Fibroblast of skin of back (primary cell): ENCODE results near the gene HMGN1.

Experiments
- DNase-seq: peaks from one replicate; pipeline ENCODE4 v3.0.0-alpha.2; 2013

The HMGN1 gene

DNA sequence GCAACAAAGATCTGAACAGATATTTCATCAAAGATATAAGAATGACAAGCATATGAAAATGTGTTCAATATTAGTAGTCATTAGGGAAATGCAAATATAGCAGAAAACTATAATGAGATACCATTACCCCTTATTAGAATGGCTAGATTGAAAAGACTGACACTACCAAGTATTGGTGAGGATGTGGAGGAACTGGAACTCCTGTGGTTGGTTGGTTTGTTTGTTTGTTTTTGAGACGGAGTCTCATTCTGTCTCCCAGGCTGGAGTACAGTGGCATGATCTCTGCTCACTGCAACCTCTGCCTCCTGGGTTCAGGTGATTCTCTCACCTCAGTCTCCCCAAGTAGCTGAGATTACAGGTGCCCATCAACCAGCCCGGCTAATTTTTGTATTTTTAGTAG lies 18.9 kb upstream of the HMGN1 start:
- DNase-seq = no peak

DNA sequence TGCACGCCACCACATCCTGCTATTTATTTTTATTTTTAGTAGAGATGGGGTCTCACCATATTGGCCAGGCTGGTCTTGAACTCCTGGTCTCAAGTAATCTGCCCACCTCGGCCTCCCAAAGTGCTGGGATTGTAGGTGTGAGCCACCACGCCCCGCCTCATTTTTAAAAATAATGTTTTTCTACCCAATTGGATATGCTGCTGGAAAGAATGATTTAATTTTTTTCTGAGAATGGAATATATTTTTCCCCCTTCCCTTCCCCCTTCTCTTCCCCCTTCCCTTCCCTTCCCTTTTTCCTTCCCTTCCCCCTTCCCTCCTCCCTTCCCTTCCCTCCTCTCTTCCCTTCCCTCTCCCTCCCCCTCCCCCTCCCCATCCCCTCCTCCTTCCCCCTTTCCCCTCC lies 17.7 kb upstream of the HMGN1 start:
- DNase-seq = no peak

DNA sequence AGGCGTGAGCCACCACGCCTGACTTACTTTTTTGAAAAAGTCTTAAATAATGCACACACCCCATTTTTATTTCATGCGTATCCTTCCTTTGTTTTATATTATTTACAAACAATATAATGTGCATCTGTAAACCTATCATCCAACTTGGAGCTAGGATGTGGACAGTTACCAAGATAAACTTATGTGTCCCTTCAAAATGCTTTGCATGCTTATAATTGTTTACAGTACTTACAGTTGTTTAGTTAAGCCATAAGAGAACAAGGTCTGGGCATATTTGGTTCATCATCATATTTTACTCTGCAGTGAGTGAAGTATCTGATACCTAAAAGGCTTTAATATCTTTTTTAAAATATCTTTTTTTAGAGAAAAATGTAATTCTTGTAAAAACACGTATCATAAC lies 16.1 kb upstream of the HMGN1 start:
- DNase-seq = no peak

DNA sequence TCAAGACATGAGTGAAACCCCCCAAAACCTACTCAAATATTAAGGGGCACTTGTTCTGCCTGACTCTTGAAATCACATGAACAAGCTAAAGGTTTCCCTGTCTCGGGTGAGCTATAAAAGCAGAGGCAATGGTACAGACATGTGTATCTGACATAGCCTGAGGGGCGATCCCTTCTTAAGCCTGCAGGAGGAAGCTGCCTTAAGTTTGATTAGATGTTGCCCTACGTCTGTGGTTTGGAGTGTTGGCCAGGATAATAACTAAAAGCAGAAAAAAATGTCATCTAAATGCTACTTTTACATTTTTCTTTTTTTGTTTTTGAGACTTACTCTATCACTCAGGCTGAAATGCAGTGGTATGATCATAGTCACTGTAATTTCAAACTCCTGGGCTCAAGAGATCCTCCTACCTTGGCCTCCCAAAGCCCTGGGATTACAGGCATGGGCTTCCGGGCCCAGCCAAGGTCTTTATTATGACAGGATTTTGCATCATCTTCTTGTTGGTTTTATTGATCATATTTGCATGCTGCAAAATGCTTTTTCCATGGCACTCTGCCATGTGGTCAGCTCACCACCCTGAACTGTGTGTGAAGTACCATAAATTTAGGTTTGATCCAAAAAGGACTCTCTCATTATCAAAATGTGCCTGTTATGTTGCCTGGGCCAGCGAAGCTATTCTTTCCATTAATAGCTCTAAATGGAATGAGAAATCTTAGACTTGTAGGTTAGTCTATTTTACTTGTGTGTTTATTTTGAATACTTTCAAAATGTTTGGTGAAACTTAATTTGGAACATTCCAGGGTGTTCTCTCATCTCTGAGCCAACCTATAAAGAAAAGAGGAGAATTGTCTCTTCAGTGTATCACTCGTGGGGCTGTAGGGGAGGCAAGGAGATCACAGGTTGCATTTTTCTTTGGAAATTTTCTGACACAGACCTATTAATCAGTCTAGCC lies 15.0 kb upstream of the HMGN1 start:
- DNase-seq = no peak

DNA sequence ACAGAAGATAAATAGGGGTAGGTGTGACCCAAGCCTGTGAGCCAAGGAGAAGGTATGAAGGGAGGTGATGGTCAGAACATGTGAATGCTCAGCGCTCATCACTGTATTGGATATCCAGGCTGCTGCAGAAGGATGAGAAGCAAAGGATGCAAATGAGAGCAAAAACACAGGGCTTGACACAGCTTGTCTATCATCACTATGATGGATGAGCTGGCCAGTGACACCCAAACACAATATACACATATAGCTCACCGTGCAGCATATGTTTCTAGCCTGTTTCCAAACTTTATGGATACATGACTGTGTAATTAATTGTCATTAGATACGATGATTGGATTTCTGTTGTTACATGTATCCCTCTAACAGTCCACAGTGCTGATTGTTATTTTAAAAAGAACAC lies 13.8 kb upstream of the HMGN1 start:
- no peak for DNase-seq

DNA sequence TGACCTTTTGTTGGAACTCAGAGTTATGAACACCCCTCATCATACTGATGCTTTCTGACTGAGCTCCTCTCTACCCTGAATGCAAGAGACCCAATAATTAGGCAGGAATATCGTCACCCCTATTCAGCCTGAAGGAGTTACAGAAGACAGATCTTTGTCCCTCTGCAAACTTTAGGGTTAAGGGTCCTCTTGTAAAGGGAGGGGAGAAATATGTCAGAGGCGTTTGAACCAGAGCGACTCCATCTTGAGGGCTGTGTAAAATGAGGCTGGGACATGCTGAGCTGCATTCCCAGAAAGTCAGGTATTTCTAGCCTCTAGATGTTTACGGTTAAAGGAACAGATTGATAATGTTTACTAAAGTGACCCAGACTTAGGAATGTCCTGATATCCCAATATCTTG lies 10.5 kb upstream of the HMGN1 start:
- DNase-seq = no peak

DNA sequence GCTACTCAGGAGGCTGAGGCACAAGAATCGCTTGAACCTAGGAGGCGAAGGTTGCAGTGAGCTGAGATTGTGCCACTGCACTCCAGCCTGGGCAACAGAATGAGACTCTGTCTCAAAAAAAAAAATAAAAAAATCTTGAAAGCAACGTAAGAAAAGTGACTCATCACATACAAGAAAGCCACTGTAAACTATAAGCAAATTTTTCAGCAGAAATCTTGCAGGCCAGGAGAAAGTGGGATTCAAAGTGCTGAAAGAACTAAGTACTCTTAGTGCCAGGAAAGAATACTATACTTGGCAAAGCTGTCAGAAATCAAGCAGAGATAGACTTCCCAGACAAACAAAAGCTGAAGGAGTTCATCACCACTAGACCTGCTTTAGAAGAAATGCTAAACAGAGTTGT lies 4.4 kb upstream of the HMGN1 start:
- DNase-seq = no peak

DNA sequence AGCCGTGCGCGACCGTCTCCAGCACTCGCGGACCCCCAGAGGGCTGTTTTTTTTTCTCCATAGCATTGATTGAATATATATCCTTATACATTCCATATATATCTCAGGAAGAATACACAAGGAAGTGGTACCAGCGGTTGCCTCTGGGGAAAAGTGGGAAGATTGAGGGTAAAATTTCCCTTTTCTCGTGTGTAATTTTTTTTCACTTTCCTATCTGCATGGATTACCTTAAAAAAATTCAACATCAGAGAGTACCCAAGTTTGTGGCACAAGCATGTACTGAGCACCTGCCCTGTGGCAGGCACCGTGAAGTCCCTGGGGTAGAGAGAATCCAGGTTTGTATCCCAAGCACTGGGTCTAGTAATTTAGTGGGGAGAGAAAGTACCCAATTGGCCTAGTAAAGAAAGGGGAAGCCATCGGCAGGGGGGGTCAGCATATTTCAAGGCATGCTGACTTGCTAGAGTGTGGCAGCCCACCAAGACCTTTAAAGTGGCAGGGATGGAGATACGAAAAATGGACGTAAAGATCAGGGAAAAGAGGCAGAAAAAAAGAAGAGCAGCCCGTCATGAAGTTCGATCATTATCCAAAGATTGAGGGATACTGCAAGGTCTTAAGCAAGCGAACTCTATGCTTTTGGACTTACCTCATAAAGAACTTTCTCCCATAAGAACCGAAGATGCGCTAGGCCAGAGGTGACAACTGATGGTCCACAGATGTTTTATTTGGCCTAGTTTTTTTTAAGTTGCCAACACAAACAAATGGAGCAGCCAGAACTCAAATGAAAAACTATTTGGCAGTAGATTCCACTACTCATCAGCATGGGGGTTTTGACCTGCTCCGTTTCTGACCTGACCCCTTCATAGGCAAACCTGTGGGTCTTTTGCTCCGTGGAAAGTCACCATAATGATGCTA lies 1.5 kb upstream of the HMGN1 start:
- no peak for DNase-seq

DNA sequence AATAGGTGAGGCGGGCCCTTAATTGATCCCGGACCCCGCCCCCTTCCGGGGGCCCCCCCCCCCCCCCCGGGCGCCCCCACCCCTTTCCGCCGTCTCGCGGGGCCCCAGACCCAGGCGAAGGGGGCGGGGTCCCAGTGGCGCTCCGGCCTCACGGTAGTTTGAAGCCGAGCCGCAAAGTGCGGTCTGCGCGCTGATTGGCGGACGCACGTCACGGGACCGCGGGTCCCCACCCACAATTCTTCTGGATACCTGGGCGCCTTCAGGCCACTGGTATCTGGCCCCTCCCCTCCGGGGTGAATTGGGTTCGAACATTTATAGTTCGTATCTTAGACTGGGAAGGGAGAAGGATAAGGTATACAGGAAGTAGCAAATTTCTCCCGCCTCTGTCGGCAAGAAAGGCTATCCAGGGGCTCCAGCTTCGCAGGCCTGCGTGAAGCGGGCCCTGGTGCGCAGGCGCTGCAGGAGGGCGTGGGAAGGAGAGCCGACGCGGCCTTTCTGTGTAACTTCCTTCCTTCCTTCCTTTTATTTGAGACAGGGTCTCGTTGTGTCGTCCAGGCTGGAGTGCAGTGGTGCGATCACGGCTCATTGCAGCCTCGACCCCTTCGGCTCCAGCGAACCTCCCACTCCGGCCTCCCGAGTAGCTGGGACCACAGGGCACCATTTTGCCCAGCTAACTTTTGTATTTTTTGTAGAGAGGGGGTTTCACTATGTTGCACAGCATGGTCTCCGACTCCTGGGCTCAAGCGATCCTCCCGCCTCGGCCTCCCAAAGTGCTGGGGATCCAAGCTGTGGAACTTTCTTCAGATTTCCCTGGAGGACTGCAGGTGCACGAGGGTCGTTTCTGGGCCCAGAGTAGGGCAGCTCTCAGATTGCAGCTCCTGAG lies 564 bp upstream of the HMGN1 start:
- peak; percentile 94 for DNase-seq

DNA sequence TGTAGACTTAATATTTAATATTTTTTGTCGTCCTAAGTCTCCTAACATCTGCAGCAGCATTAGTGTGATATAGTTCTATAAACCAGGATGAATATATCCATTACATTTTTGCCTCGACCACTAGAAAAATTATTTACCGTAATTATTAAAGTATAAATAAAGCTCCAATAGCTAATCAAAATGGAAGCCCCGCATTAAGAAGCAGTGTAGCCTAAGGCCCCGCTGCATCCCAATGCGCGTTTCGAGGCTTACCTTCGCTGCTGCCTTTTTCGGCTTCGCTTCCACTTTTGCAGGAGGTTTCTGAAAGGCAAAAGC lies 891 bp downstream of the HMGN1 start:
- no peak for DNase-seq

DNA sequence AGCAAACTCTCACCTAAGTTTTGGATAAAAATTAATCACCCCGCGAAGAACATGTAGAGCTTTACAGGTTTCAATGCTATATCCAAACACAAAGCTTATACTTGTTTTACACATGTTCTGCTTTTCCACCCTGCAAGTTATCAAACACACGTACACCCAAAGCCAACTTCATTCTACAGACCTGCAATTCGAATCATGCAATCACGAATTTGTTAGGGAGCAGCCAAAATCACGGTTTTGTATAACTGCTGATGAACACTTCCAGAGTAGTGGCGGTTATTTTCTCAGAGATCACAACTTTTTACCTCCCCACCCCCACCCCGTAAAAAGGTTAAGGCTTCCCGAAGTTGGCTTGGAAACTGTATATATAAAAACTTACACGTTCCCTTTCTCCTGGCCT lies 1.4 kb downstream of the HMGN1 start:
- DNase-seq = no peak

DNA sequence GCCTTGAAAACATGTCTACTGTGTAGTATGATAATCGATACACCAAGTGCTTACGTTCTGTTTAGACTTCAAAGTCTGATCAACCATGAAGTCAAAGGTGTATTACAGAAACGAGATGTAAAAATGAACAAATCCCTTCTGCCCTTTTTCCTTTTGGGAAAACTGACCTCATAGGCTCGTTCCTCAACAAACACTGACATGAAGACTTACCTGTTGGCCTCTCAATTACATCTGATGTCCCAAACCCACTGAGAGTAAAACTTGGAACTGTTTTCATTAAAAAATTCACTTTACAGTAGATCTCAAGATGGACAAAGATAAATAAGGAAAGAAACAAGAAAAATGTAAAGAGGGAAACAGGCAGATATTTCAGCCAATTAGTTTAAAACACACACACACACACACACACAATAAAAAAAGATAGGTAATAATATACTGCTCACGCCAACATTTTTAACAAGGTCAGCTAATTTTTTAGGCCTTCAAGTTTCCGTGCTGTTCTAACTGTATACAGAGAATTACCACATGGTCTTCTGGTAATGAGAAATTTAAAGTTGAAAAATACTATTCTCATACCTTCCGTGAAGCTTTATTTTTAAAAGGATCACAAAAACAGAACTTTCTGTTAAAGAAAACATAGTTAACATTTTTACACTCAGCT lies 2.1 kb downstream of the HMGN1 start:
- no peak for DNase-seq

DNA sequence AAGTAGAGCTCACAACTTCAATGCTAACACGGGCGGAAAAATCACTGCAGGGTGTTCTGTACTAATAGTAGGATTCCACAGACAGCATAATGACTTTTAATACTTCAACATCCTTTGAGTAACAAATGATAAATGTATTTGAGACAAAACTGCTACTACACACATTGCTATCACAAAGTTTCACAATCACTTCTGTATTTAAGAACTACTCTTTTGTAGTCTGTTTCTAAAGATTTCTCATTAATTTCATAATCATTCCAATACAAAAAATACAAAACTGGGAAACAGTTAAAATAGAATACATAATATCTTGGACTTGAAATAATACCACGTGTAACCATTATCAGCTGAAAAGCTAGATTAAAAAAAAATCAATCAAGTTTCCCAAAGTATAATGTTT lies 2.7 kb downstream of the HMGN1 start:
- no peak for DNase-seq

DNA sequence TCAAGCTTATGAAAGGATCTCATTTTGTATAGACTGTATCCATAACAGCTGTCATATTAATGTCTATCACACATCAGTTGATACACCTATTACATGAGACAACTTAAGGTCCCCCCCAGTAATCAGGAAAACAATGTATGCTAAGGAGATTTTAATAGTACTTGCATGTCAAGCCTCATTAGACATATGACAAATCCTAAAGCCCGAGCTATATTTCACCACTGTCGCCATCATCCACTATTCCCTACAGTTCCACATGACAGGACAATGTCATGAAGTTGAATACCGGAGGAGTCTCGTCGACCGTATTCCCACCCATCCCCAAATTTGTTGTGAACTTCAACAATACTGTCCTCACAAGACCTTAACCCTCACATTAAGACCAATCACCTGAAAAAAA lies 3.4 kb downstream of the HMGN1 start:
- DNase-seq = no peak

DNA sequence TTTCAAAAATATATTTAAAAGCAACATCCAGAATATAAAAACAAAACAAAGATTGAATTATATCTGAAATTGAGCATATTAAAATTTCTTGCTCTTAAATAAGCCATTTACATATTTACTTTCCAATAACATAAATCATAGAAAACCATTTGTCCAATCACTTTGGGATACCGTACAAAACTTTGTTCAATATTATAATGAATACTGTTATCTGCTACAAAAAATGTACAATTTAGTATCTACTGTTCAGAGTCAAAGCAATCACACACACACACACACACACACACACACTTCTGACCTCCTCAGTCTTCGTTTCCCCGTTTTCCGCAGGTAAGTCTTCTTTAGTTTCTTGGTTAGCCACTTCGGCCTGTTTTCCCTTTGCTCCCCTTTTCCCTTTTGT lies 4.0 kb downstream of the HMGN1 start:
- DNase-seq = no peak

DNA sequence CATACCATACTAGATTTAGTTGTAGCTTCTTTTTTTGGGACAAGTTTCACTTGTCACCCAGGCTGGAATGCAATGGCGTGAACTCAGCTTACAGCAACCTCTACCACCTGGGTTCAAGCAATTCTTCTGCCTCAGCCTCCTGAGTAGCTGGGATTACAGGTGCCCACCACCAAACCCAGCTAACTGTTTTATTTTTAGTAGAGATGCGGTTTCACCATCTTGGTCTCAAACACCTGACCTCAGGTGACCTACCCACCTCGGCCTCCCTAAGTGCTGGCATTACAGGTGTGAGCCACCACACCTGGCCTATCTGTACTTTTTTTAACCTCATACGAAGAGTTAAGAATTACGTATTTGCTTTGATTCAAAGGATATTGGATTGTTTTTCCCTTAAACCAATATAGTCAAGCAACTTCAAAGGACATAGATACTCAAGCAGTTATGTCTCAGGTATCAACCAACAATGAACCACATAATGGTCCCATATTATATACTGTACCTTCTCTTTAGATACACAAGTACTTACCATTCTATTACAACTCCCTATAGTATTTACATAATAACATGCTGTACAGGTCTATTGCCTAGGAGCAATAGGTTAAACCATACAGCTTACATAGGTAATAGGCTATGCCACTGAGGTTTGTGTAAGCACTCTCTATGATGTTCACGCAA lies 7.5 kb downstream of the HMGN1 start:
- DNase-seq = no peak

DNA sequence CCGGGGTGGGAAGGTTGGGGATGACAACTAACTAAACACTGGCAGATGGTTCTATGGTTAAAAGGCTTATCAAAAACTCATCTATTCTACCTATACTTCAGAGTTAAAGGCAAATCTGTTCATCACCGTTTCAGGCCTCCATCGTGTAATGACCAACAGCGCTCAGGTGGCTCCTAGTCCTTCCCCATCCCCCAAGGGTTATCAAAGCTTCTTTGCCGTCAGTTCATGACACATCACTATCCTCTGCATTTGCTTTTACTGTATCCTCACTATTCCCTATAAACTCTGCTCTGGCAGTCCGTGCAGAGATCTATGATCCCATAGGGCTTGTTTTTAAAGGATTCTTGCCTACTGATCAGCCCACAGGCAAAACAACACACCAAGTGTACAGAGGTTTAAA lies 8.2 kb downstream of the HMGN1 start:
- no peak for DNase-seq

DNA sequence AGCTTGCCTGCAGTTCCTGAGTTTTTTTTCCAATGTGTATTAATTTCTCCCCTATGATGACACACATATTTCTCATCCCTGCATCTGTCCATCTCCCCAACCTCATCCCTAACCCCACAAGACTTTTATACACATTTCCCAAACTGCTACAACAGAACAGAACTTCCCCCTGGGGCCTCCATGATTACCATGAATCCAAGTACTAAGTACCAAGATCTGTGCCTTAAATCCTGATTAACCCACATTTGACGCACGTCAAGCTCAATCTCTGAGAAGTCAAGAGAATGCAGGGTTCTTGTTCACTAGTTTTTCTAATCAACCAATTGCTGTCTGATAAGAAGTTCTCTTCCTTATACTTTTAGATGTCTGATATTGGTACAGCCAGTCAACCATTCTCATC lies 9.7 kb downstream of the HMGN1 start:
- DNase-seq = no peak

DNA sequence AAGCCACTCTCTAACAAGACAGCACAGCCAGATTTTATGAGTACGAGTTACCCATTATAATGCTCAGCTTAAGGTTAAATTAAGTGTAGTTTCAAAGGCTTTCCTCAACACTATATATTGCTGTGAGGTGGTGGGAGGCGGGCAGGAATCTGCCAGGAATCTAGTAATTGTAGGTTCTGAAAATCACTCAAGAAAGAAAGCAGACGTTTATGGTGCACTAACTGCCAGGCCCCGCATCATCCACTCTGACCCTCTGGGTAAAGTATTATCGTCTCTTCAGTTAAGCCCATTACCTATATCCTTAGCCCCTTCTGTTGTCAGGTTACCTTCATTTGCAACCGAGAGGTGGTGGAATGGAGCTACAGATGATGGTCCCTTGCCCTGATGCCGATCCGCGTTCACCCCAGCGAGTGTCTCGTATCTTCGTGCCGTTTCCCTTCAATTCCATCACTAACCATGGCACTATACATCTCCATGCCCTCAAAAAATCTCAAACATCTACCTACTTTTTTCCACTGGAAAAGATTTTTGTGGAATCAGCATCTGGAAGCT lies 12.4 kb downstream of the HMGN1 start:
- DNase-seq = no peak

DNA sequence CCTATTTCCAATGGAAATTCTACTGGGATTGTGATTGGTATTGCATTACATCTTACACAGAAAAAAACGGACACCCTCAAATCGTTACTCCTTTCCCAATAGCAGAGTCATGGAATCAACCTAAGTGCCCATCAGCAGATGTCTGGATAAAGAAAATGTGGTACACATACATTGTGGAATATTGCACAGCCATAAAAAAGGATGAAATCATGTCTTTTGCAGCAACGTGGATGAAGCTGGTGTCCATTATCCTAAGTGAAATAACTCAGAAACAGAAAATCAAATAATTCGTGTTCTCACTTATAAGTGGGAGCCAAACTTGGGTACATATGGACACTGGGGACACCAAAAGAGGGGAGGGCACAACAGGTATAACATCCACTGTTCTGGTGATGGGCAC lies 14.3 kb downstream of the HMGN1 start:
- no peak for DNase-seq

DNA sequence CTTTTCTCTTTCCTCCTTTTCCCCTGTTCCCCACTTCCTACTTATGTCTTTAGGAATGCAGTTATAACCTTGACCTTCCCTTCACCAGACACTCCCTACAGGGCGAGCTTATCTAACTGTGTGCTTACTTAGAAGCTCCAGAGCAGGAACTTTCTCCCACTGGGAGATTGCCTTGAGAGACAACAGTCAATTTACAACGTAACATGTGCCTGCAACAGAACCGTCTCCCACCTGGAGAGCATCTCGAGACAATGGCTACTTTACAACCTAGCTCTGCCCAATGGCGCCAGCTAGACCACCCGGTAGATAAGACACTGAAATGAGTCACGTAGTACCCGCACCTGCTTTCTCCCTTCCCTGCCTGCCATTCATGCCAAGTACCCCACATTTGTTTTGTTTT lies 16.7 kb downstream of the HMGN1 start:
- no peak for DNase-seq
